ENCODE results near the gene FOXP1. TPM values are rescaled to one million over a fixed set of nuclear protein-coding genes. Genes with fewer than 3 reads are reported as not detected.

The FOXP1 gene
- polyA plus RNA-seq, 4 donors, result 4.9 to 66.5 (median 15.3) TPM

DNA sequence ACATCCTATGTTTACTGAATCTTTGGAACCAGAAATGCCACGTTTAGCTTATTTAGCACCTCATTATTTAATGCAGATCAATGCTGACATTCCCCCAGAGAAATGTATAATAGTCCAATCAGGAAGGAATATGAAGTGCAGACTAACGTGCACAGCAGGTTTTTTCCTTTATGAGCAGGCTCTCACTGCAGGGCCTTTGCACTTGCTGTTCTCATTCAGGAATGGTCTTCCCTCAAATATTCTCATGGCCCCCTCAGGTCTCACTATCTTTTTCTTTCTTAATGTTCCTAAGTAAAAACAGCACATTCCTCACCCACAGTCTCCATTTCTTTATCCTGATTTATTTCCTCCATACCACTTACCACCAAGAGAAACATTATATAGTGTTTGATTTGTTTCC, 174.6 kb downstream of the FOXP1 start:
- no peak overlapping the region for H3K4me3 ChIP-seq (ENCODE audit: low read depth in 1 of 3, low read length in 3 of 3)
- 72 to 78% (median 75%) methylated on average over 2 of the region's 2 CpGs for WGBS, 3 donors
- peaks cover 0 to 5% (median 0%) of the 10 kb centered on the region in 3 donors for H3K36me3 ChIP-seq (ENCODE audit: control insufficient read depth in 3 of 3, insufficient read depth in 2 of 3, low read depth in 1 of 3, low read length in 3 of 3)
- H3K4me1 ChIP-seq (ENCODE audit: control insufficient read depth in 3 of 3, insufficient read depth in 2 of 3, low read depth in 1 of 3, low read length in 2 of 3), result no peaks in the 10 kb centered on the region
- no peak overlapping the region for H3K27ac ChIP-seq (ENCODE audit: low read depth in 1 of 3, low read length in 2 of 3)
- H3K27me3 ChIP-seq (ENCODE audit: control insufficient read depth in 3 of 3, insufficient read depth in 3 of 3, low read length in 3 of 3), result no peaks in the 10 kb centered on the region
- FAIRE-seq, result no peak
- no peaks in the 10 kb centered on the region for H3K9me3 ChIP-seq (ENCODE audit: control insufficient read depth in 2 of 2, insufficient read depth in 1 of 2, low read depth in 1 of 2, low read length in 1 of 2)
- DNase-seq, result no peak

DNA sequence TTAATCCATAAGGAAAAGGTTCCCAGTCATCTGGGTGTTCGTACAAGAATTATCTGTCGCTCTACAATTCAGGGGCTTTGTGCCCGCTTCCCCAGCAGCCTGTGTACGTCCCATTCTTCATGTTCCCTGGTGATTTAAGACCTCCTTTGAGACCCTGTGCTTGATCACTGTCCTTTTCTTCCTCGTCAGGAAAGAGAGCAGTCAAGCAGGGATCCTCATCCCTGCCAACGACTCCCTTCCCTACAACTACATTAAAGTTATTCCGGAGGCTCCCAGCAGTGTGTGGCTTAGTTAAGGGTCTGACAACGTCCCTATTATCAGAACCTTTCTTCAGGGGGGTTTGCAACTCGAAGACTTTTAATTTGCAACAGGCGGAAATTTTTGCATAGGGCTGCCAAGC, 175.7 kb downstream of the FOXP1 start:
- Histone ChIP-seq H3K9me3 (ENCODE audit: control insufficient read depth in 2 of 2, insufficient read depth in 1 of 2, low read depth in 1 of 2, low read length in 1 of 2) (no peaks in the 10 kb centered on the region), H3K27me3 (ENCODE audit: control insufficient read depth in 3 of 3, insufficient read depth in 3 of 3, low read length in 3 of 3) (no peaks in the 10 kb centered on the region), H3K4me1 (ENCODE audit: control insufficient read depth in 3 of 3, insufficient read depth in 2 of 3, low read depth in 1 of 3, low read length in 2 of 3) (peaks cover 0 to 3% (median 0%) of the 10 kb centered on the region in 3 donors), H3K36me3 (ENCODE audit: control insufficient read depth in 3 of 3, insufficient read depth in 2 of 3, low read depth in 1 of 3, low read length in 3 of 3) (peaks cover 0 to 9% (median 0%) of the 10 kb centered on the region in 3 donors), H3K4me3 (ENCODE audit: low read depth in 1 of 3, low read length in 3 of 3) (no peak overlapping the region), H3K27ac (ENCODE audit: low read depth in 1 of 3, low read length in 2 of 3) (no peak overlapping the region)
- FAIRE-seq (no peak), DNase-seq (no peak)
- WGBS, 3 donors, result 64 to 89% (median 80%) methylated on average over 10 of the region's 10 CpGs

DNA sequence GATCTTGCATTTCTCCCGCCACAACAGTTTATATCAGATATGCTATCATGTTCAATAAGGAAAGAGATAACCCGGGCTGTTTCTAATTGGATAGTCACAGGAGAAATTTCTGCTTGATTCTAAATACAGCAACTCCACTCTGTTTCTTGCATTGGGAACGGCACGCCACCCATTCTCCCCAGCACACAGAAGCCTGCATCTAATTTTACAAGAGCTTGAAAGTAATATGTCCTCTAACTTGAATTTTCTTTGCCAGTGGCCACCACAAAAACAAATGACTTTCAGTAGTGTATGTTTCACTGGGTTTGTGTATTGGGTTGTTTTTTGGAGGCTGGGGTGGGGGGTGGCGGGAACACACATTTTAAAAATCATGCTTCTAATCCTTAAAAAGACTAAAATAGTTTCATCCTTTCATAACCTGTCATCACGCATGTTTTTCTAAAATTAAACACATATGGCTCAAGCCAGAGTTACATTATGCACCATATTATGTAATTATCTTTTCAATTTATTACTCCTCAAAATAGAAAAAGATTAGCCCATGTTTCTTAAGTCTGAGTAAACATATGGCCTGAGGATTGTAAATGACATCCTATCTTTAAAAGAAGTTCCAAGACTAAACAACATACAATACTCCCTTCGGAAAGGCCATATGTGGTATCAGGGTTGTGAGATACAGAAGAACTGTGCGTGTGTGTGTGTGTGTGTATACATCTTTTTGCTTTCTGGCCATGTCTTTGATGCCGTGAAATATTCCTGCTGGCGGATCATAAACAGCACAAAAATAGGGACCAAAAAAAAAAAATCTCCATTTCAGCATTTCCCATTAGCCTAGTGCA, 176.3 kb downstream of the FOXP1 start:
- 80 to 86% (median 85%) methylated on average over 10 of the region's 10 CpGs for WGBS, 3 donors
- Histone ChIP-seq H3K27me3 (ENCODE audit: control insufficient read depth in 3 of 3, insufficient read depth in 3 of 3, low read length in 3 of 3) (no peaks in the 10 kb centered on the region), H3K9me3 (ENCODE audit: control insufficient read depth in 2 of 2, insufficient read depth in 1 of 2, low read depth in 1 of 2, low read length in 1 of 2) (no peaks in the 10 kb centered on the region), H3K4me3 (ENCODE audit: low read depth in 1 of 3, low read length in 3 of 3) (no peak overlapping the region), H3K36me3 (ENCODE audit: control insufficient read depth in 3 of 3, insufficient read depth in 2 of 3, low read depth in 1 of 3, low read length in 3 of 3) (peaks cover 0 to 9% (median 0%) of the 10 kb centered on the region in 3 donors), H3K4me1 (ENCODE audit: control insufficient read depth in 3 of 3, insufficient read depth in 2 of 3, low read depth in 1 of 3, low read length in 2 of 3) (peaks cover 0 to 3% (median 1%) of the 10 kb centered on the region in 3 donors), H3K27ac (ENCODE audit: low read depth in 1 of 3, low read length in 2 of 3) (no peak overlapping the region)
- DNase-seq (no peak), FAIRE-seq (no peak)

DNA sequence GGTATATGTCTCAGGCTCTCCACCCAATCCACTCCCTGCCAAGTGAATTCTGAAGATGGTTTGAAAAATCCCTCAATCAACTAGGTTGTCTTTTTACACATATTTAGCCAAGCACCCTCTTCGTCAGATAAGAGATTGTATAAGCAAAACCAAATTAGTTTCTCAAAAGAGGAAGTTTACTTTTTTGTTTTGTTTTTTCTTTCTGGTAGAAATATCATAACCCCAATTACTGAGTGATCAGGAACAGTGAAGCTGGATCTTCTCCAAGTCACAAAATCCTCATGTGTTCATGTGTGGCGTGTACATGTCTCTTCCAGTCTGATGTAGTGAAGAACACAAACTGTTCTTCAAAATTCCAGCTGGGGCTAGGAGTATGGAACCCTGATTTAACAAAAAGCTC, 180.6 kb downstream of the FOXP1 start:
- no peak for FAIRE-seq
- H3K27ac ChIP-seq (ENCODE audit: low read depth in 1 of 3, low read length in 2 of 3), result no peak overlapping the region
- no peaks in the 10 kb centered on the region for H3K9me3 ChIP-seq (ENCODE audit: control insufficient read depth in 2 of 2, insufficient read depth in 1 of 2, low read depth in 1 of 2, low read length in 1 of 2)
- DNase-seq, result no peak
- peaks cover 0 to 7% (median 0%) of the 10 kb centered on the region in 3 donors for H3K36me3 ChIP-seq (ENCODE audit: control insufficient read depth in 3 of 3, insufficient read depth in 2 of 3, low read depth in 1 of 3, low read length in 3 of 3)
- no peak overlapping the region for H3K4me3 ChIP-seq (ENCODE audit: low read depth in 1 of 3, low read length in 3 of 3)
- 72 to 92% (median 80%) methylated on average over 2 of the region's 2 CpGs for WGBS, 3 donors
- H3K4me1 ChIP-seq (ENCODE audit: control insufficient read depth in 3 of 3, insufficient read depth in 2 of 3, low read depth in 1 of 3, low read length in 2 of 3), result peaks cover 0 to 32% (median 7%) of the 10 kb centered on the region in 3 donors
- no peaks in the 10 kb centered on the region for H3K27me3 ChIP-seq (ENCODE audit: control insufficient read depth in 3 of 3, insufficient read depth in 3 of 3, low read length in 3 of 3)

DNA sequence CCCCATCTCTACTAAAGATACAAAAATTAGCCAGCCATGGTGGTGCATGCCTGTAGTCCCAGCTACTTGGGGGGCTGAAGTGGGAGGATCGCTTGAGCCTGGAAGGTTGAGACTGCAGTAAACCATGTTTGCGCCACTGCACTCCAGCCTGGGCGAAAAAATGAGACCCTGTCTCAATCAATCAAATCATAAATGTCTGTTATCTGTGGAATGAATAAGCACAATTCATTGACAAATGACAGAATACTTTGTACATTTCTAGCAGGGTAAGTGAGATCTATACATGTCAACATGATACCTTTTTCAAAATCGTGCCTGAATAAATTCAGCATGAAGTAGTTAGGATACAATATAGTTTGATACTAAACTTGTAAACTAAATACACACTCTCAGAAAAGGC, 181.2 kb downstream of the FOXP1 start:
- Histone ChIP-seq H3K36me3 (ENCODE audit: control insufficient read depth in 3 of 3, insufficient read depth in 2 of 3, low read depth in 1 of 3, low read length in 3 of 3) (peaks cover 0 to 7% (median 0%) of the 10 kb centered on the region in 3 donors), H3K4me3 (ENCODE audit: low read depth in 1 of 3, low read length in 3 of 3) (no peak overlapping the region), H3K27ac (ENCODE audit: low read depth in 1 of 3, low read length in 2 of 3) (no peak overlapping the region), H3K4me1 (ENCODE audit: control insufficient read depth in 3 of 3, insufficient read depth in 2 of 3, low read depth in 1 of 3, low read length in 2 of 3) (peaks cover 0 to 35% (median 10%) of the 10 kb centered on the region in 3 donors), H3K27me3 (ENCODE audit: control insufficient read depth in 3 of 3, insufficient read depth in 3 of 3, low read length in 3 of 3) (no peaks in the 10 kb centered on the region), H3K9me3 (ENCODE audit: control insufficient read depth in 2 of 2, insufficient read depth in 1 of 2, low read depth in 1 of 2, low read length in 1 of 2) (no peaks in the 10 kb centered on the region)
- FAIRE-seq, result no peak
- no peak for DNase-seq
- WGBS, 3 donors, result 90 to 93% (median 91%) methylated on average over 4 of the region's 4 CpGs

DNA sequence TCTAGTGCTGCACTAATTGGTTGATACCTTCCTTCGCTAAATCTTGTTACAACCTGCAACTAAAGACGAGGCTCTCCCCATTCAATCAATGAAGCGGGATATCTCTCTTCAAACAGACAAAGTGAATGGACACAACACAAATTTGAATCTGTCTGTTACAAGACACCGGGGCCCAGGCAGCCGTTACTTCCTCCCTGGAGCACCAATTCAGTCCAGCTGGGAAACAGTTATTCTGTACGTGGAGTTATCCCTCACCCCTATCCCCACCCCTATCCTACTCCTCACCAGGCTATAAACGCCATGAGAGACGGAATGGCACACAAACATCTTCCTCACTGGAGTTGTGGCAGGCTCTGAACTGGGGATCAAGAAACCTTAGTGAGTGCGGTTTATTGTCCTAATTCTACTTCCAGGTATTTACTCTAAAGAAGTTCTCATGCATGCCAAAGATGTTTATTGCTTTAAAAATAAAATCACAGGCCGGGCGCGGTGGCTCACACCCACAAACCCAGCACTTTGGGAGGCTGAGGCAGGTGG, 181.8 kb downstream of the FOXP1 start:
- DNase-seq (no peak), FAIRE-seq (no peak)
- H3K27ac ChIP-seq (ENCODE audit: low read depth in 1 of 3, low read length in 2 of 3), result no peak overlapping the region
- 83 to 89% (median 88%) methylated on average over 12 of the region's 12 CpGs for WGBS, 3 donors
- peaks cover 0 to 7% (median 0%) of the 10 kb centered on the region in 3 donors for H3K36me3 ChIP-seq (ENCODE audit: control insufficient read depth in 3 of 3, insufficient read depth in 2 of 3, low read depth in 1 of 3, low read length in 3 of 3)
- peaks cover 0 to 35% (median 10%) of the 10 kb centered on the region in 3 donors for H3K4me1 ChIP-seq (ENCODE audit: control insufficient read depth in 3 of 3, insufficient read depth in 2 of 3, low read depth in 1 of 3, low read length in 2 of 3)
- no peaks in the 10 kb centered on the region for H3K27me3 ChIP-seq (ENCODE audit: control insufficient read depth in 3 of 3, insufficient read depth in 3 of 3, low read length in 3 of 3)
- H3K4me3 ChIP-seq (ENCODE audit: low read depth in 1 of 3, low read length in 3 of 3), result no peak overlapping the region
- H3K9me3 ChIP-seq (ENCODE audit: control insufficient read depth in 2 of 2, insufficient read depth in 1 of 2, low read depth in 1 of 2, low read length in 1 of 2), result no peaks in the 10 kb centered on the region

DNA sequence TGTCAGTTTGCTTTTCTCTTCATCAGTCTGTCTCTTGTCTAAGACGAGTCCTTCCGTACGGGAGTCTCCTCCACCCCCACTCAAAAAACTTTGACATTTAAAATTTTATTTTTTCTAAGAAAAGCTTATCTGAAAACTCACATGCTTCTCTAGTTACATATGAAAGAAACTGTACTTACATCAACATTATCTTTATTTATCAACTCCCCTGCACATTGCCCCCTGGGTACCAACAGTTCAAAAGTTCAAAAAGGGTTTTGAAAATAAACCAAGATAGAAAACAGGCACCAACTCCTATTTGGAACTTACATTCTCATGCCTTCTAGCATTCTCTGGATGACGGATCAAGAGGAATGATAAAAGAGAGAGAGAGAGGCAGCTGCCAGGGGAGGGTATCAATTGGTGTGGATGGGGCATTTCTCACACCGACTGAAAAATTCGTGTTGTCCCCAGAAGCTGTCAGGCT, 182.5 kb downstream of the FOXP1 start:
- H3K27me3 ChIP-seq (ENCODE audit: control insufficient read depth in 3 of 3, insufficient read depth in 3 of 3, low read length in 3 of 3), result no peaks in the 10 kb centered on the region
- H3K27ac ChIP-seq (ENCODE audit: low read depth in 1 of 3, low read length in 2 of 3), result peak overlapping the region in 1 of 3 donors; percentile 9
- peaks cover 2 to 35% (median 11%) of the 10 kb centered on the region in 3 donors for H3K4me1 ChIP-seq (ENCODE audit: control insufficient read depth in 3 of 3, insufficient read depth in 2 of 3, low read depth in 1 of 3, low read length in 2 of 3)
- H3K36me3 ChIP-seq (ENCODE audit: control insufficient read depth in 3 of 3, insufficient read depth in 2 of 3, low read depth in 1 of 3, low read length in 3 of 3), result peaks cover 0 to 7% (median 0%) of the 10 kb centered on the region in 3 donors
- H3K9me3 ChIP-seq (ENCODE audit: control insufficient read depth in 2 of 2, insufficient read depth in 1 of 2, low read depth in 1 of 2, low read length in 1 of 2), result no peaks in the 10 kb centered on the region
- no peak overlapping the region for H3K4me3 ChIP-seq (ENCODE audit: low read depth in 1 of 3, low read length in 3 of 3)
- DNase-seq, result peak in 1 of 2 donors; percentile 46
- WGBS, 3 donors, result 66 to 82% (median 75%) methylated on average over 6 of the region's 6 CpGs
- no peak for FAIRE-seq

DNA sequence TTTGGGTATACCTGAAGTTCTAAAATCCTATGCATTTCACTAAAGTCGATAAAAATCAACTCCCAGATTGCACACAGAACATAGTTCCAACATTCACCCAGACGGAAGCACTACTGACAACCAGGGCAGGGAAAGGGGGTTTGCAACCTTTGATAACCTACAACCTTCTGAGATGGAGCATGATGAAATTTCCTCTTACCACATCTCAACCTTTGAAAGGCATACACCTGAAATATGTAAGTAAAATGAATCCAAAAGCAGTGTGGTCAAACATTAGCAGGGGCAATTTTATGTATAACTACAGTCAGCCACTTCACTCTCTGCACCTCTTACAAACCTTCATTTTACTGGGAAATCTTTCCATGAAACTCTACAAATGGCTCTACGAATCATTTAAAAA, 184.1 kb downstream of the FOXP1 start:
- Histone ChIP-seq H3K9me3 (ENCODE audit: control insufficient read depth in 2 of 2, insufficient read depth in 1 of 2, low read depth in 1 of 2, low read length in 1 of 2) (no peaks in the 10 kb centered on the region), H3K36me3 (ENCODE audit: control insufficient read depth in 3 of 3, insufficient read depth in 2 of 3, low read depth in 1 of 3, low read length in 3 of 3) (peaks cover 0 to 3% (median 0%) of the 10 kb centered on the region in 3 donors), H3K27me3 (ENCODE audit: control insufficient read depth in 3 of 3, insufficient read depth in 3 of 3, low read length in 3 of 3) (no peaks in the 10 kb centered on the region), H3K4me1 (ENCODE audit: control insufficient read depth in 3 of 3, insufficient read depth in 2 of 3, low read depth in 1 of 3, low read length in 2 of 3) (peaks cover 2 to 35% (median 13%) of the 10 kb centered on the region in 3 donors), H3K27ac (ENCODE audit: low read depth in 1 of 3, low read length in 2 of 3) (no peak overlapping the region), H3K4me3 (ENCODE audit: low read depth in 1 of 3, low read length in 3 of 3) (no peak overlapping the region)
- 81 to 92% (median 86%) methylated on average over 3 of the region's 3 CpGs for WGBS, 3 donors
- peak in 1 of 2 donors; percentile 62 for DNase-seq
- FAIRE-seq, result no peak

Measured in small intestine (tissue), 7 donors.